Stimulated activated CD8-positive, alpha-beta memory T cell treated with anti-CD3 and anti-CD28 coated beads, Interleukin-7, amount 100 ng/mL, for 48 hours (primary cell): ENCODE results near the gene TRIM2.

Source experiments
- DNase-seq, 2 donors: peaks; one replicate each; pipeline ENCODE4 v3.0.0-alpha.2; 2020; ENCODE audit warnings: low read depth in 1 of 2; ENCODE audit errors: extremely low read depth in 1 of 2

TRIM2 gene

DNA sequence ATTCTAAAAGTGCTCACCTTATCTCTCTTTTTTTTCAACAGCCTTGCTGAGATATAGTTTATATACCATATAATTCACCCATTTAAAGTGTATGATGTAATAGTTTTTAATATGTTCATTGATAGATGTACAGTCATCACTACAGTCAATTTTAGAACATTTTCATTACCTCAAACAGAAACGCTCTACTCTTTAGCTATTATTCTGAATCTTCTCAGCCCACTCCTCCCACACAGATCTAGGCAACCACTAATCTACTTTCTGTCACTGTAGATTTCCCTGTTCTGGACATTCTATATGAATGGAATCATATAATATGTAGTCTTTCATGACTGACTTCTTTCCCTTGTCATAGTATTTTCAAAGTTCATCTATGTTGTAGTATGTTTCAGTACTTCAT, 162.8 kb downstream of the TRIM2 start:
- no peak for DNase-seq

GRCh38 chr4:153369021-153369420, 164.8 kb downstream of the TRIM2 start:
- no peak for DNase-seq

- no peak for DNase-seq
These were observed 167.5 kb downstream of the TRIM2 start for GRCh38 chr4:153371701-153372234.

- no peak for DNase-seq
These were observed 168.8 kb downstream of the TRIM2 start for GRCh38 chr4:153372967-153373562.

GRCh38 chr4:153374442-153374841, 170.2 kb downstream of the TRIM2 start:
- no peak for DNase-seq

DNA sequence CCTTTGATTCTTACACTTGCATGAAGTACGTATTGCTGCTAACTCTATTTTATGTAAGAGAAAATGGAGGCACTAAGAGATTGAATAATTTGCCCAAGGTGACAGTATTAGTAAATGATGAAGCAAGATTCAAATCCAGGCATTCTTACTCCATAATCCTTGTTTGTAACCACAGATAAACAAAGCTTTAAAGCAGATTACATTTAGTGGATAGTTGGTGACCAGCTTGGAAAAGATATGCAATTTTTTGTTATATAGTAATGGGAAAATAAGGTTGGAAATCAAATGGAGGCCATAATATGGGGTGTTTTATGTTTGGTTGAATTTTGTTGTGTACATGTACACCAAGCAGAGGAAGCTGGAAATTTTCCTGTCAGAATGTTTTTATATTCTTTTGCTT, 171.1 kb downstream of the TRIM2 start:
- no peak for DNase-seq

DNA sequence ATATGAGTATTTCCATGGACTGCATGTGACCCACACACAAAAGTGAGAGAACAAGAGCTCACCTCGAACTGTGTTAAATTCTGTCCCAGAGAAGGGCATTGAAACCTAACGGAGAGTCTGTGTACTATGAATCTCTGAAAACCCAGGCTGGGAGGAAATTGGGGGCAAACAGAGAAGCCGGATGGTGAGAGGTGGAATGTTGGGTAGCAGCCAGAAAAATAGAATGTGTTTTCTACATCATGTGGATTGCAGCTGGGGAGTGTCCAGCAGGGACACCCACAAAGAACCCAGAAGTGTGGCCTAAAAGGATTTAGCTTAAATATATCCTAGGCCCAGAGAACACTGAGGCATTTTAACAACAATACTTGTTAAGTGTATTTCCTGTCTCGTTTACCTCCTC, 178.9 kb downstream of the TRIM2 start:
- no peak for DNase-seq

GRCh38 chr4:153384160-153384559, 179.9 kb downstream of the TRIM2 start:
- no peak for DNase-seq

GRCh38 chr4:153385784-153386183, 181.5 kb downstream of the TRIM2 start:
- DNase-seq, result no peak

DNA sequence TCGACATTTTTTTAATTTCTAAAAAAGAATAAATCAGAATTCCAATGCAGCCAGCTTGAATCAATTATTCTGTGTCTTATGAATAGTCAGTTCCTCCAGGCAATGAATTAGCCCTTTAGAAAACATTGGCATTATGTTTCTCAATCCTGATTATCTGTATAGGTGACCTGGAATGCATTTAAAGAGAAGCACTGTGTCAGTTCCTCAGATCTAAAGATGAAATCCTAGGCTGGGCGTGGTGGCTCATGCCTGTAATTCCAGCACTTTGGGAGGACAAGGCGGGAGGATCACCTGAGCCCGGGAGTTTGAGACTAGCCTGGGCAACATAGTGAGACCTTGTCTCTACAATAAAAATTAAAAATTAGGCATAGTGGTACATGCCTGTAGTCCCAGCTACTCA, 183.7 kb downstream of the TRIM2 start:
- DNase-seq, result no peak
